HG02938 (cell line): ENCODE measurements around the gene MTMR2.

Experiments used
- ATAC-seq: cut with Tn5 transposase; IDR thresholded peaks from one replicate; pipeline ENCODE4 v1.9.1; 2021; ENCODE audit warnings: mild to moderate bottlenecking, moderate library complexity; ENCODE audit not compliant: unreplicated experiment

MTMR2 gene

DNA sequence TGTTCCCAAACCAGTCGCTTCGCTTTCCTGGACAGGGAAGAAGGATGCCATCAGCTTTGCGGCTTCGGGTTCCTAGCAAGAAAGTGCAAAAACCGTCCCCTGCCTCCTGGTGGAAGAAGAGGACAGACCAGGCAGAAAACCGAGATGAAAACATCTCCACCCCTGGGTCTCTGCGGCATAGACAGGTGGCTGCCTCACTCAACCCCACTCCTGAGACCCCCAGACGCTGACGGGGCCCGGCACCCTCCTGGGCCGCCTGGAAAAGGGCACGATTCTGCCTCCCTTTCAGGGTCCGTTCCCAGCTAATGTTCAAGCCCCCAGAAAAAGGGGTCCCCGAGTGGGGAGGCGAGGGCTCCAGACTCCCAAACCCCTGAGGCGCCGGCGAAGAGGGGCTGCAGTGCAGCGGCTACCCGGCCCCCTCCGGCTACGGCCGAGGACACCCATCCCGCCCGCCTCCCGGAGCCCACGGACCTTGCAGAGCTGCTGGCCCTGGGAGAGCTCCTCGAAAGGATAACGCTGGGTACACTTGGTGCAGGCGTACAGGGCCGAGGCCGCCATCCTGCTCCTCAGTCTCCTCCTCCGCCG is 134.9 kb downstream of the MTMR2 start:
- no peak for ATAC-seq
